CD14-positive monocyte (primary cell): ENCODE results near the gene RAB40C. TPM values are rescaled to one million over a fixed set of nuclear protein-coding genes. Genes with fewer than 3 reads are reported as not detected.

Experiments
- DNase-seq, 3 donors: peaks; one replicate each; pipeline ENCODE4 v3.0.0-alpha.2; 2011 to 2022
- H2AFZ ChIP-seq: 2 replicates; pipeline ENCODE4 v1.6.0; 2012; ENCODE audit warnings: mild to moderate bottlenecking, low read depth, low read length, inconsistent platforms; ENCODE audit not compliant: insufficient read depth, poor library complexity, severe bottlenecking
- H3K27ac ChIP-seq, 2 donors: 1 replicate in 1 of 2; 2 replicates in 1 of 2; pipeline ENCODE4 v1.5.1; 2012 to 2013; ENCODE audit warnings: low read length in 2 of 2, control low read depth in 1 of 2, inconsistent platforms in 1 of 2, low read depth in 1 of 2, mild to moderate bottlenecking in 1 of 2
- H3K27me3 ChIP-seq, 2 donors: one replicate each; pipeline versions ENCODE4 v1.6.0 to v1.6.1; 2011 to 2013; ENCODE audit warnings: low read length in 2 of 2; ENCODE audit not compliant: control insufficient read depth in 2 of 2, insufficient read depth in 2 of 2
- H3K36me3 ChIP-seq, 2 donors: replicated peaks in 1 of 2; 1 replicate in 1 of 2; 2 replicates in 1 of 2; pipeline versions ENCODE4 v1.5.1 to v1.6.1; 2012 to 2013; ENCODE audit warnings: low read length in 2 of 2, control low read depth in 1 of 2, inconsistent platforms in 1 of 2, mild to moderate bottlenecking in 1 of 2; ENCODE audit not compliant: insufficient read depth in 2 of 2, control insufficient read depth in 1 of 2
- H3K4me1 ChIP-seq, 2 donors: 1 replicate in 1 of 2; 2 replicates in 1 of 2; pipeline versions ENCODE4 v1.5.1 to v1.6.1; 2012 to 2013; ENCODE audit warnings: low read length in 2 of 2, control low read depth in 1 of 2, inconsistent platforms in 1 of 2, mild to moderate bottlenecking in 1 of 2, moderate library complexity in 1 of 2; ENCODE audit not compliant: insufficient read depth in 2 of 2, control insufficient read depth in 1 of 2
- H3K4me2 ChIP-seq: replicated peaks from 2 replicates; pipeline ENCODE3; 2012; ENCODE audit warnings: low read length, moderate library complexity, mild to moderate bottlenecking; ENCODE audit not compliant: poor library complexity, severe bottlenecking; ENCODE audit errors: extremely low read depth
- H3K4me3 ChIP-seq, 3 experiments: fragments of 200-600 bp in 1 of 3; sonication (generic) in 1 of 3; replicated peaks in 1 of 3; 1 replicate in 2 of 3; 2 replicates in 1 of 3; pipeline ENCODE4 v1.5.1; 2011 to 2013; ENCODE audit warnings: low read length in 3 of 3, mild to moderate bottlenecking in 3 of 3, control low read depth in 2 of 3, low read depth in 2 of 3, inconsistent platforms in 1 of 3, moderate library complexity in 1 of 3
- H3K79me2 ChIP-seq: 2 replicates; pipeline ENCODE4 v1.6.0; 2012; ENCODE audit warnings: mild to moderate bottlenecking, control low read depth, inconsistent platforms, low read length, moderate library complexity; ENCODE audit not compliant: insufficient read depth
- H3K9ac ChIP-seq: 2 replicates; pipeline ENCODE4 v1.6.0; 2017; ENCODE audit warnings: low read length, mild to moderate bottlenecking; ENCODE audit not compliant: insufficient read depth, poor library complexity, severe bottlenecking
- H3K9me3 ChIP-seq, 2 donors: replicated peaks in 1 of 2; 1 replicate in 1 of 2; 2 replicates in 1 of 2; pipeline versions ENCODE4 v1.5.1 to v1.6.1; 2012 to 2013; ENCODE audit warnings: low read length in 2 of 2, control low read depth in 1 of 2; ENCODE audit not compliant: control insufficient read depth in 1 of 2, insufficient read depth in 1 of 2
- H4K20me1 ChIP-seq: 2 replicates; pipeline ENCODE4 v1.6.0; 2012; ENCODE audit warnings: mild to moderate bottlenecking, low read length, control low read depth, moderate library complexity; ENCODE audit not compliant: insufficient read depth
- H3K27ac Mint-ChIP-seq, 7 donors: one replicate each; pipeline ENCODE4 v1.8.0; 2020; ENCODE audit warnings: mild to moderate bottlenecking in 7 of 7, mixed read lengths in 7 of 7, moderate library complexity in 6 of 7, inconsistent platforms in 2 of 7
- H3K27me3 Mint-ChIP-seq, 3 donors: one replicate each; pipeline ENCODE4 v1.8.0; 2021 to 2022; ENCODE audit warnings: low read depth in 3 of 3, mild to moderate bottlenecking in 3 of 3, mixed read lengths in 3 of 3, moderate library complexity in 3 of 3, inconsistent platforms in 1 of 3
- H3K36me3 Mint-ChIP-seq, 2 donors: one replicate each; pipeline ENCODE4 v1.8.0; 2020; ENCODE audit warnings: mixed read lengths in 2 of 2, inconsistent platforms in 1 of 2, mild to moderate bottlenecking in 1 of 2
- H3K4me1 Mint-ChIP-seq: one replicate; pipeline ENCODE4 v1.8.0; 2020; ENCODE audit warnings: mild to moderate bottlenecking, mixed read lengths
- H3K4me3 Mint-ChIP-seq, 2 donors: one replicate each; pipeline ENCODE4 v1.8.0; 2020; ENCODE audit warnings: mild to moderate bottlenecking in 2 of 2, mixed read lengths in 2 of 2, moderate library complexity in 1 of 2
- H3K9me3 Mint-ChIP-seq, 7 donors: one replicate each; pipeline ENCODE4 v1.8.0; 2020 to 2022; ENCODE audit warnings: mixed read lengths in 7 of 7, mild to moderate bottlenecking in 6 of 7, moderate library complexity in 6 of 7, inconsistent platforms in 2 of 7
- CTCF ChIP-seq: fragments of 200-600 bp; IDR thresholded peaks from one replicate; pipeline ENCODE4 v1.8.0; 2022; ENCODE audit warnings: antibody characterized with exemption, mild to moderate bottlenecking
- WGBS: methylation state at CpG from one replicate; pipeline ENCODE4 v1.1.5; 2013; ENCODE audit warnings: missing lambda C conversion rate; ENCODE audit not compliant: insufficient coverage; 5-methylcytosine and 5-hydroxymethylcytosine counted together
- intact Hi-C, 2 donors: fragments of 100-400 bp; cut with micrococcal nuclease; formaldehyde crosslinking; loops; one replicate each; pipeline versions ENCODE4 v1.15.0 to v1.15.1; 2023
- polyA plus RNA-seq, 3 donors: library from polyadenylated mRNA; depleted of rRNA in 1 of 3; unstranded in 2 of 3; stranded (reverse) in 1 of 3; fragments of 300-500 nt in 2 of 3; fragments of >200 nt in 1 of 3; fragmentation: Illumina TruSeq in 2 of 3; gene quantifications; 1 replicate in 2 of 3; 2 replicates in 1 of 3; pipeline ENCODE4 v1.2.3, GENCODE V29; 2012 to 2021

Gene RAB40C
- polyA plus RNA-seq, 3 donors, result 10.0 to 22.6 (median 10.9) TPM

DNA sequence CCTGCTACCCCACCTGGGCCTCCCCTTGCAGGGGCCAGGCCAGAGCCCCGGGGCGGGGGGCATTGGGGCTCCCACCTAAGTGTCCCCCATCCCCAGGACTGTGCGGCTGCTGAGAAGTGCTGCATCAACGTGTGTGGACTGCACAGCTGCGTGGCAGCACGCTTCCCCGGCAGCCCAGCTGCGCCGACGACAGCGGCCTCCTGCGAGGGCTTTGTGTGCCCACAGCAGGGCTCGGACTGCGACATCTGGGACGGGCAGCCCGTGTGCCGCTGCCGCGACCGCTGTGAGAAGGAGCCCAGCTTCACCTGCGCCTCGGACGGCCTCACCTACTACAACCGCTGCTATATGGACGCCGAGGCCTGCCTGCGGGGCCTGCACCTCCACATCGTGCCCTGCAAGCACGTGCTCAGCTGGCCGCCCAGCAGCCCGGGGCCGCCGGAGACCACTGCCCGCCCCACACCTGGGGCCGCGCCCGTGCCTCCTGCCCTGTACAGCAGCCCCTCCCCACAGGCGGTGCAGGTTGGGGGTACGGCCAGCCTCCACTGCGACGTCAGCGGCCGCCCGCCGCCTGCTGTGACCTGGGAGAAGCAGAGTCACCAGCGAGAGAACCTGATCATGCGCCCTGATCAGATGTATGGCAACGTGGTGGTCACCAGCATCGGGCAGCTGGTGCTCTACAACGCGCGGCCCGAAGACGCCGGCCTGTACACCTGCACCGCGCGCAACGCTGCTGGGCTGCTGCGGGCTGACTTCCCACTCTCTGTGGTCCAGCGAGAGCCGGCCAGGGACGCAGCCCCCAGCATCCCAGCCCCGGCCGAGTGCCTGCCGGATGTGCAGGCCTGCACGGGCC is 42.8 kb downstream of the RAB40C start:
- no peaks in the 10 kb centered on the region for H3K27me3 ChIP-seq
- H3K27ac Mint-ChIP-seq, result no peak overlapping the region
- WGBS, result 96% methylated on average over 63 of the region's 67 CpGs
- no peaks in the 10 kb centered on the region for H3K9me3 Mint-ChIP-seq
- H3K4me2 ChIP-seq, result no peak overlapping the region
- peaks cover 21 to 42% of the 10 kb centered on the region in 2 donors for H3K4me1 ChIP-seq
- no peak overlapping the region for H3K9ac ChIP-seq
- peaks cover 13% of the 10 kb centered on the region for H3K4me1 Mint-ChIP-seq
- H3K36me3 ChIP-seq, result peaks cover 13 to 24% of the 10 kb centered on the region in 2 donors
- H3K4me3 ChIP-seq, result no peak overlapping the region
- intact Hi-C loops, result no loop called here
- H4K20me1 ChIP-seq, result peaks cover 48% of the 10 kb centered on the region
- H3K79me2 ChIP-seq, result peaks cover 12% of the 10 kb centered on the region
- H3K27me3 Mint-ChIP-seq, result peaks cover 5 to 12% (median 8%) of the 10 kb centered on the region in 3 donors
- H3K27ac ChIP-seq, result no peak overlapping the region
- no peak for DNase-seq
- H2AFZ ChIP-seq, result no peak overlapping the region
- TF ChIP-seq CTCF, result no peak
- peaks cover 14 to 17% of the 10 kb centered on the region in 2 donors for H3K36me3 Mint-ChIP-seq
- H3K9me3 ChIP-seq, result no peaks in the 10 kb centered on the region
- H3K4me3 Mint-ChIP-seq, result no peak overlapping the region

GRCh38 chr16:633336-634050 is 43.6 kb downstream of the RAB40C start:
- no peak overlapping the region for H3K4me3 ChIP-seq
- H3K4me1 Mint-ChIP-seq, result peaks cover 16% of the 10 kb centered on the region
- intact Hi-C loops, result no loop called here
- no peak for TF ChIP-seq CTCF
- no peak overlapping the region for H3K9ac ChIP-seq
- H3K27ac Mint-ChIP-seq, result no peak overlapping the region
- peaks cover 42% of the 10 kb centered on the region for H4K20me1 ChIP-seq
- H3K36me3 ChIP-seq, result peaks cover 6 to 16% of the 10 kb centered on the region in 2 donors
- 97% methylated on average over 70 of the region's 74 CpGs for WGBS
- H3K27me3 Mint-ChIP-seq, result peaks cover 5 to 12% (median 8%) of the 10 kb centered on the region in 3 donors
- no peak overlapping the region for H2AFZ ChIP-seq
- peaks cover 8 to 9% of the 10 kb centered on the region in 2 donors for H3K36me3 Mint-ChIP-seq
- peaks cover 24 to 46% of the 10 kb centered on the region in 2 donors for H3K4me1 ChIP-seq
- no peaks in the 10 kb centered on the region for H3K9me3 ChIP-seq
- no peak overlapping the region for H3K27ac ChIP-seq
- no peaks in the 10 kb centered on the region for H3K9me3 Mint-ChIP-seq
- H3K27me3 ChIP-seq, result no peaks in the 10 kb centered on the region
- DNase-seq, result no peak
- H3K79me2 ChIP-seq, result peaks cover 12% of the 10 kb centered on the region
- H3K4me3 Mint-ChIP-seq, result no peak overlapping the region
- H3K4me2 ChIP-seq, result no peak overlapping the region
